ENCODE data around the gene TBK1. TPM values are rescaled to one million over a fixed set of nuclear protein-coding genes. Genes with fewer than 3 reads are reported as not detected.

TBK1 gene
- total RNA-seq, 1 experiment from 2014 or later: 23.6 TPM

DNA sequence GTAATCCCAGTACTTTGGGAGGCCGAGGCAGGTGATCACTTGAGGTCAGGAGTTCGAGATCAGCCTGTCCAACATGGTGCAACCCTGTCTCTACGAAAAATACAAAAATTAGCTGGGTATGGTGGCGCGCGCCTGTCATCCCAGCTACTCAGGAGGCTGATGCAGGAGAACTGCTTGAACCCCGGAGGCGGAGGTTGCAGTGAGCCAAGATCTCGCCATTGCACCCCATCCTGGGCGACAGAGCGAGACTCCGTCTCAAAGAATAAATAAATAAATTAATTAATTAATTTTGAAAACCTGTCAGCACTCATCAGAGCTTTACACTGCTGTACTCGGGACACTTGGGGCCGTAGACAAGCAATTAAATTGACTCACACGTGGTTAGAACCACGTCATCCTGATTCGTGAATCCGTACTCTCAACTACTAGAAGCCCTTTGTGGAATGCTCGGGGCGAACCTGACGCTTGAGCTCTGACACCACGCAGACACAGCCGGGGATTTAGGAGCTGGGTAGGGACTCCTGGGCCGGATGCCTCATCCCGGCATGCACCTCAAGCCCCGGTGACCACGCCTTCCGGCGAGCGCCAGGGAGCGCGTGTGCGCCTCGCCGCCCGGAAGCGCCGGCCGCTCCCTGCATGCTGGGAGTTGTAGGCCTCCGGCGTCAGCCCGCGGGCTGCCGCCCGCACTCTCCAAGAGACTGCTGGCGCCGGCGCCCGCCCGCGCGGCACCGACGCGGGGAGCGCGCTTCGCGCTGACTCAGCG is 48.0 kb upstream of the TBK1 start, which contains the start of gene XPOT:
Gene XPOT (plus strand): TSS at position 686 of the 763 bp plus-strand sequence. CDS start 5,644 bp downstream, outside the sequence.
- Histone ChIP-seq H2BK12ac (ENCODE audit: insufficient read length, low read depth, low read length) (no peak within 1 kb of the TSS), H2BK20ac (ENCODE audit: low read depth, low read length, poor library complexity, severe bottlenecking) (no peak within 1 kb of the TSS)
- WGBS (ENCODE audit: extremely low coverage, insufficient read length, low lambda C conversion rate): no CpG with 5 or more reads among the region's 60 CpGs

More for the DNA sequence above, 48.0 kb upstream of the TBK1 start, which contains the start of gene XPOT:
- Histone ChIP-seq H3K9ac (ENCODE audit: extremely low read depth, insufficient read length, low read length) (peak within 1 kb of the TSS; percentile 93), H3K79me1 (ENCODE audit: insufficient read depth, low read depth, low read length, poor library complexity, severe bottlenecking) (peaks cover 7% of the 10 kb centered on the region), H4K5ac (ENCODE audit: insufficient read length, low read depth, low read length) (peak within 1 kb of the TSS; percentile 12), H4K91ac (ENCODE audit: insufficient read length, low read depth, low read length) (peak within 1 kb of the TSS; percentile 69), H3K79me2 (ENCODE audit: insufficient read depth, low read length) (peaks cover 21% of the 10 kb centered on the region; the same call in 1 of the 2 replicates), H3K27me3 (ENCODE audit: insufficient read depth, low read length) (no peaks in the 10 kb centered on the region), H3K14ac (ENCODE audit: insufficient read depth, low read length) (peak within 1 kb of the TSS; percentile 87), H3K23ac (ENCODE audit: insufficient read length, low read depth, low read length) (no peak within 1 kb of the TSS), H3K56ac (ENCODE audit: insufficient read length, low read depth, low read length) (no peak within 1 kb of the TSS), H2AFZ (ENCODE audit: low read length) (no peak within 1 kb of the TSS), H3K4ac (ENCODE audit: low read depth, low read length) (peak within 1 kb of the TSS; percentile 31), H4K8ac (replicated peaks; ENCODE audit: insufficient read length, low read depth, low read length) (no peak within 1 kb of the TSS), H4K20me1 (ENCODE audit: control insufficient read depth, insufficient read depth, insufficient read length) (no peaks in the 10 kb centered on the region), H2BK15ac (ENCODE audit: low read depth, low read length) (no peak within 1 kb of the TSS), H3K4me1 (ENCODE audit: insufficient read depth, low read length) (peaks cover 3% of the 10 kb centered on the region; the same call in 1 of the 2 replicates), H2BK5ac (ENCODE audit: insufficient read length, low read length) (no peak within 1 kb of the TSS), H3T11ph (ENCODE audit: low read length) (no peak within 1 kb of the TSS), H3K18ac (ENCODE audit: insufficient read length, low read depth, low read length) (peak within 1 kb of the TSS; percentile 95), H2AK5ac (ENCODE audit: insufficient read length, low read length) (no peak within 1 kb of the TSS), H3K9me3 (ENCODE audit: control insufficient read depth, low read depth, low read length) (no peaks in the 10 kb centered on the region), H3K4me2 (ENCODE audit: insufficient read depth, insufficient read length, low read length) (peak within 1 kb of the TSS; percentile 91), H3K23me2 (ENCODE audit: insufficient read length, low read depth, low read length, poor library complexity, severe bottlenecking) (peaks cover 3% of the 10 kb centered on the region), H2BK120ac (ENCODE audit: low read depth, low read length, poor library complexity, severe bottlenecking) (no peak within 1 kb of the TSS), H3K27ac (ENCODE audit: insufficient read length, low read depth, low read length) (peak within 1 kb of the TSS; percentile 14)
- peak within 1 kb of the TSS; percentile 98 to 99 (median 99) for H3K27ac Mint-ChIP-seq
- DNase-seq: peak; percentile 99
- no peaks in the 10 kb centered on the region for H3K27me3 Mint-ChIP-seq (ENCODE audit: low read depth)
- peak within 1 kb of the TSS; percentile 93 to 97 for H3K4me3 Mint-ChIP-seq
- TF ChIP-seq, protein P1, sequence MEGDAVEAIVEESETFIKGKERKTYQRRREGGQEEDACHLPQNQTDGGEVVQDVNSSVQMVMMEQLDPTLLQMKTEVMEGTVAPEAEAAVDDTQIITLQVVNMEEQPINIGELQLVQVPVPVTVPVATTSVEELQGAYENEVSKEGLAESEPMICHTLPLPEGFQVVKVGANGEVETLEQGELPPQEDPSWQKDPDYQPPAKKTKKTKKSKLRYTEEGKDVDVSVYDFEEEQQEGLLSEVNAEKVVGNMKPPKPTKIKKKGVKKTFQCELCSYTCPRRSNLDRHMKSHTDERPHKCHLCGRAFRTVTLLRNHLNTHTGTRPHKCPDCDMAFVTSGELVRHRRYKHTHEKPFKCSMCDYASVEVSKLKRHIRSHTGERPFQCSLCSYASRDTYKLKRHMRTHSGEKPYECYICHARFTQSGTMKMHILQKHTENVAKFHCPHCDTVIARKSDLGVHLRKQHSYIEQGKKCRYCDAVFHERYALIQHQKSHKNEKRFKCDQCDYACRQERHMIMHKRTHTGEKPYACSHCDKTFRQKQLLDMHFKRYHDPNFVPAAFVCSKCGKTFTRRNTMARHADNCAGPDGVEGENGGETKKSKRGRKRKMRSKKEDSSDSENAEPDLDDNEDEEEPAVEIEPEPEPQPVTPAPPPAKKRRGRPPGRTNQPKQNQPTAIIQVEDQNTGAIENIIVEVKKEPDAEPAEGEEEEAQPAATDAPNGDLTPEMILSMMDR (conservative IDR thresholded peaks at IDR 0.05): no peak
- H3K9me3 Mint-ChIP-seq: 0 out of 5 replicates have a peak, but pooled peaks cover 0 to 2% of the 10 kb centered on the region in 2 experiments
- H3K36me3 Mint-ChIP-seq (ENCODE audit: insufficient read depth in 1 of 3, low read depth in 3 of 3): peaks cover 0 to 4% (median 0%) of the 10 kb centered on the region in 3 experiments; a peak in 1 of 7 replicates
- peaks cover 20 to 36% of the 10 kb centered on the region in 2 experiments for H3K4me1 Mint-ChIP-seq
